GM23338 (cell line): ENCODE results near the gene CDH23. TPM values are rescaled to one million over a fixed set of nuclear protein-coding genes. Genes with fewer than 3 reads are reported as not detected.

ENCODE experiments used
- ATAC-seq: fragments of 200-7000 bp; cut with Tn5 transposase; 3 replicates; pipeline ENCODE4 v1.9.1; 2020
- DNase-seq: peaks from one replicate; pipeline ENCODE4 v3.0.0-alpha.2; 2015; ENCODE audit warnings: low spot score
- H2AFZ ChIP-seq: fragments of 200-600 bp; sonication (generic); 2 replicates; pipeline ENCODE4 v1.8.0; 2016; ENCODE audit warnings: antibody characterized with exemption, mild to moderate bottlenecking, moderate library complexity
- H3F3A ChIP-seq: fragments of 200-600 bp; sonication (generic); replicated peaks from 2 replicates; pipeline ENCODE4 v1.8.0; 2017; ENCODE audit warnings: antibody characterized with exemption, mixed run types, low read depth
- H3K27ac ChIP-seq: fragments of 200-600 bp; sonication (generic); 2 replicates; pipeline ENCODE4 v1.6.1; 2016; ENCODE audit warnings: low read depth
- H3K27me3 ChIP-seq: fragments of 200-600 bp; sonication (generic); 2 replicates; pipeline ENCODE4 v1.8.0; 2016; ENCODE audit warnings: mild to moderate bottlenecking, mixed run types, moderate library complexity; ENCODE audit not compliant: insufficient read depth
- H3K36me3 ChIP-seq: fragments of 200-600 bp; sonication (generic); 2 replicates; pipeline ENCODE4 v1.8.0; 2016; ENCODE audit warnings: mild to moderate bottlenecking; ENCODE audit not compliant: insufficient read depth
- H3K4me1 ChIP-seq: fragments of 200-600 bp; sonication (generic); 2 replicates; pipeline ENCODE4 v1.8.0; 2016; ENCODE audit warnings: mild to moderate bottlenecking, moderate library complexity; ENCODE audit not compliant: insufficient read depth
- H3K4me2 ChIP-seq: fragments of 200-600 bp; sonication (generic); 2 replicates; pipeline ENCODE4 v1.7.1; 2017; ENCODE audit warnings: mixed run types
- H3K4me3 ChIP-seq: fragments of 200-600 bp; sonication (generic); 2 replicates; pipeline ENCODE4 v1.6.1; 2016; ENCODE audit warnings: mixed run types
- H3K79me2 ChIP-seq: fragments of 200-600 bp; sonication (generic); replicated peaks from 2 replicates; pipeline ENCODE4 v1.8.0; 2017; ENCODE audit warnings: mild to moderate bottlenecking; ENCODE audit not compliant: insufficient read depth
- H3K9me2 ChIP-seq: fragments of 200-600 bp; sonication (generic); 2 replicates; pipeline ENCODE4 v1.8.0; 2017; ENCODE audit not compliant: insufficient read depth
- H4K20me1 ChIP-seq: fragments of 200-600 bp; sonication (generic); replicated peaks from 2 replicates; pipeline ENCODE4 v1.8.0; 2017; ENCODE audit warnings: mild to moderate bottlenecking; ENCODE audit not compliant: insufficient read depth
- H3K27ac Mint-ChIP-seq: 2 replicates; pipeline ENCODE4 v1.8.0; 2020; ENCODE audit warnings: inconsistent platforms, mild to moderate bottlenecking, moderate library complexity, mixed read lengths
- H3K27me3 Mint-ChIP-seq: 3 replicates; pipeline ENCODE4 v1.8.0; 2022; ENCODE audit warnings: low read depth, mild to moderate bottlenecking, moderate library complexity, mixed read lengths, inconsistent platforms; ENCODE audit not compliant: insufficient read depth, poor library complexity
- H3K36me3 Mint-ChIP-seq: 3 replicates; pipeline ENCODE4 v1.8.0; 2021; ENCODE audit warnings: low read depth, mild to moderate bottlenecking, inconsistent platforms, moderate library complexity, mixed read lengths
- H3K4me1 Mint-ChIP-seq: 3 replicates; pipeline ENCODE4 v1.8.0; 2020; ENCODE audit warnings: mild to moderate bottlenecking, inconsistent platforms, mixed read lengths
- H3K4me3 Mint-ChIP-seq: 3 replicates; pipeline ENCODE4 v1.8.0; 2021; ENCODE audit warnings: moderate library complexity, mild to moderate bottlenecking, inconsistent platforms, mixed read lengths
- H3K9me3 Mint-ChIP-seq: 3 replicates; pipeline ENCODE4 v1.8.0; 2020; ENCODE audit warnings: moderate library complexity, mild to moderate bottlenecking, inconsistent platforms, mixed read lengths
- CREB1 ChIP-seq: fragments of 250-450 bp; sonication (Bioruptor Pico); IDR thresholded peaks from 2 replicates; pipeline ENCODE4 v1.5.0; 2020; ENCODE audit warnings: low read depth, mild to moderate bottlenecking, moderate library complexity
- EZH2 ChIP-seq: fragments of 200-600 bp; sonication (generic); IDR thresholded peaks from one replicate; pipeline ENCODE4 v1.8.0; 2017; ENCODE audit warnings: antibody characterized with exemption, mild to moderate bottlenecking, low read depth; ENCODE audit not compliant: unreplicated experiment
- JUNB ChIP-seq: IDR thresholded peaks from one replicate; pipeline ENCODE4 v1.6.1; 2016; ENCODE audit warnings: antibody characterized with exemption; ENCODE audit not compliant: unreplicated experiment
- STAT1 ChIP-seq: IDR thresholded peaks from one replicate; pipeline ENCODE4 v1.6.1; 2016; ENCODE audit warnings: antibody characterized with exemption; ENCODE audit not compliant: unreplicated experiment
- ZNF331 ChIP-seq: fragments of 250-450 bp; sonication (Bioruptor Pico); IDR thresholded peaks from 2 replicates; pipeline ENCODE4 v1.5.0; 2020; ENCODE audit warnings: low read depth, mild to moderate bottlenecking, moderate library complexity
- polyA plus RNA-seq: library from polyadenylated mRNA; unstranded; fragments of >200 nt; fragmentation: Nextera tagmentation; extraction: Ambion mirVana; gene quantifications from 2 replicates; pipeline ENCODE4 v1.2.1, GENCODE V29; 2016
- total RNA-seq: library from RNA; depleted of rRNA; stranded (reverse); fragments of >200 nt; shearing (Covaris generic); gene quantifications from 2 replicates; pipeline ENCODE4 v1.2.3, GENCODE V29; 2014
- TF ChIP-seq, protein P1 (sequence below): fragments of 250-450 bp; sonication (Bioruptor Pico); IDR thresholded peaks from 2 replicates; pipeline ENCODE4 v1.5.0; 2020; ENCODE audit warnings: mild to moderate bottlenecking, moderate library complexity
- TF ChIP-seq, protein P2 (sequence below), 2 experiments: fragments of 200-600 bp in 1 of 2; sonication (generic) in 1 of 2; conservative IDR thresholded peaks; 2 replicates each; pipeline versions ENCODE4 v1.5.1 to v1.6.1; 2016 to 2017; ENCODE audit warnings: antibody characterized with exemption in 2 of 2, low read depth in 2 of 2, mild to moderate bottlenecking in 2 of 2, moderate library complexity in 1 of 2

The CDH23 gene
- total and polyA plus RNA-seq, 2 experiments from 2014 or later: 0.95 to 4.3 TPM

- TF ChIP-seq, protein P1, sequence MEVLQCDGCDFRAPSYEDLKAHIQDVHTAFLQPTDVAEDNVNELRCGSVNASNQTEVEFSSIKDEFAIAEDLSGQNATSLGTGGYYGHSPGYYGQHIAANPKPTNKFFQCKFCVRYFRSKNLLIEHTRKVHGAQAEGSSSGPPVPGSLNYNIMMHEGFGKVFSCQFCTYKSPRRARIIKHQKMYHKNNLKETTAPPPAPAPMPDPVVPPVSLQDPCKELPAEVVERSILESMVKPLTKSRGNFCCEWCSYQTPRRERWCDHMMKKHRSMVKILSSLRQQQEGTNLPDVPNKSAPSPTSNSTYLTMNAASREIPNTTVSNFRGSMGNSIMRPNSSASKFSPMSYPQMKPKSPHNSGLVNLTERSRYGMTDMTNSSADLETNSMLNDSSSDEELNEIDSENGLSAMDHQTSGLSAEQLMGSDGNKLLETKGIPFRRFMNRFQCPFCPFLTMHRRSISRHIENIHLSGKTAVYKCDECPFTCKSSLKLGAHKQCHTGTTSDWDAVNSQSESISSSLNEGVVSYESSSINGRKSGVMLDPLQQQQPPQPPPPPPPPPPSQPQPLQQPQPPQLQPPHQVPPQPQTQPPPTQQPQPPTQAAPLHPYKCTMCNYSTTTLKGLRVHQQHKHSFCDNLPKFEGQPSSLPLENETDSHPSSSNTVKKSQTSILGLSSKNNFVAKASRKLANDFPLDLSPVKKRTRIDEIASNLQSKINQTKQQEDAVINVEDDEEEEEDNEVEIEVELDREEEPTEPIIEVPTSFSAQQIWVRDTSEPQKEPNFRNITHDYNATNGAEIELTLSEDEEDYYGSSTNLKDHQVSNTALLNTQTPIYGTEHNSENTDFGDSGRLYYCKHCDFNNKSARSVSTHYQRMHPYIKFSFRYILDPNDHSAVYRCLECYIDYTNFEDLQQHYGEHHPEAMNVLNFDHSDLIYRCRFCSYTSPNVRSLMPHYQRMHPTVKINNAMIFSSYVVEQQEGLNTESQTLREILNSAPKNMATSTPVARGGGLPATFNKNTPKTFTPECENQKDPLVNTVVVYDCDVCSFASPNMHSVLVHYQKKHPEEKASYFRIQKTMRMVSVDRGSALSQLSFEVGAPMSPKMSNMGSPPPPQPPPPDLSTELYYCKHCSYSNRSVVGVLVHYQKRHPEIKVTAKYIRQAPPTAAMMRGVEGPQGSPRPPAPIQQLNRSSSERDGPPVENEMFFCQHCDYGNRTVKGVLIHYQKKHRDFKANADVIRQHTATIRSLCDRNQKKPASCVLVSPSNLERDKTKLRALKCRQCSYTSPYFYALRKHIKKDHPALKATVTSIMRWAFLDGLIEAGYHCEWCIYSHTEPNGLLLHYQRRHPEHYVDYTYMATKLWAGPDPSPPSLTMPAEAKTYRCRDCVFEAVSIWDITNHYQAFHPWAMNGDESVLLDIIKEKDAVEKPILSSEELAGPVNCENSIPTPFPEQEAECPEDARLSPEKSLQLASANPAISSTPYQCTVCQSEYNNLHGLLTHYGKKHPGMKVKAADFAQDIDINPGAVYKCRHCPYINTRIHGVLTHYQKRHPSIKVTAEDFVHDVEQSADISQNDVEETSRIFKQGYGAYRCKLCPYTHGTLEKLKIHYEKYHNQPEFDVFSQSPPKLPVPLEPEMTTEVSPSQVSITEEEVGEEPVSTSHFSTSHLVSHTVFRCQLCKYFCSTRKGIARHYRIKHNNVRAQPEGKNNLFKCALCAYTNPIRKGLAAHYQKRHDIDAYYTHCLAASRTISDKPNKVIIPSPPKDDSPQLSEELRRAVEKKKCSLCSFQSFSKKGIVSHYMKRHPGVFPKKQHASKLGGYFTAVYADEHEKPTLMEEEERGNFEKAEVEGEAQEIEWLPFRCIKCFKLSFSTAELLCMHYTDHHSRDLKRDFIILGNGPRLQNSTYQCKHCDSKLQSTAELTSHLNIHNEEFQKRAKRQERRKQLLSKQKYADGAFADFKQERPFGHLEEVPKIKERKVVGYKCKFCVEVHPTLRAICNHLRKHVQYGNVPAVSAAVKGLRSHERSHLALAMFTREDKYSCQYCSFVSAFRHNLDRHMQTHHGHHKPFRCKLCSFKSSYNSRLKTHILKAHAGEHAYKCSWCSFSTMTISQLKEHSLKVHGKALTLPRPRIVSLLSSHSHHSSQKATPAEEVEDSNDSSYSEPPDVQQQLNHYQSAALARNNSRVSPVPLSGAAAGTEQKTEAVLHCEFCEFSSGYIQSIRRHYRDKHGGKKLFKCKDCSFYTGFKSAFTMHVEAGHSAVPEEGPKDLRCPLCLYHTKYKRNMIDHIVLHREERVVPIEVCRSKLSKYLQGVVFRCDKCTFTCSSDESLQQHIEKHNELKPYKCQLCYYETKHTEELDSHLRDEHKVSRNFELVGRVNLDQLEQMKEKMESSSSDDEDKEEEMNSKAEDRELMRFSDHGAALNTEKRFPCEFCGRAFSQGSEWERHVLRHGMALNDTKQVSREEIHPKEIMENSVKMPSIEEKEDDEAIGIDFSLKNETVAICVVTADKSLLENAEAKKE (CRISPR knock-in tag): no peak
- TF ChIP-seq EZH2: no peak
- no peak for TF ChIP-seq JUNB
- TF ChIP-seq, protein P2, sequence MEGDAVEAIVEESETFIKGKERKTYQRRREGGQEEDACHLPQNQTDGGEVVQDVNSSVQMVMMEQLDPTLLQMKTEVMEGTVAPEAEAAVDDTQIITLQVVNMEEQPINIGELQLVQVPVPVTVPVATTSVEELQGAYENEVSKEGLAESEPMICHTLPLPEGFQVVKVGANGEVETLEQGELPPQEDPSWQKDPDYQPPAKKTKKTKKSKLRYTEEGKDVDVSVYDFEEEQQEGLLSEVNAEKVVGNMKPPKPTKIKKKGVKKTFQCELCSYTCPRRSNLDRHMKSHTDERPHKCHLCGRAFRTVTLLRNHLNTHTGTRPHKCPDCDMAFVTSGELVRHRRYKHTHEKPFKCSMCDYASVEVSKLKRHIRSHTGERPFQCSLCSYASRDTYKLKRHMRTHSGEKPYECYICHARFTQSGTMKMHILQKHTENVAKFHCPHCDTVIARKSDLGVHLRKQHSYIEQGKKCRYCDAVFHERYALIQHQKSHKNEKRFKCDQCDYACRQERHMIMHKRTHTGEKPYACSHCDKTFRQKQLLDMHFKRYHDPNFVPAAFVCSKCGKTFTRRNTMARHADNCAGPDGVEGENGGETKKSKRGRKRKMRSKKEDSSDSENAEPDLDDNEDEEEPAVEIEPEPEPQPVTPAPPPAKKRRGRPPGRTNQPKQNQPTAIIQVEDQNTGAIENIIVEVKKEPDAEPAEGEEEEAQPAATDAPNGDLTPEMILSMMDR (conservative IDR thresholded peaks at IDR 0.05; ENCODE audit: low read depth in 2 of 2): no peak
- no peak for TF ChIP-seq ZNF331 (CRISPR knock-in tag)
- TF ChIP-seq CREB1 (CRISPR knock-in tag): no peak
Measured at GRCh38 chr10:71390921-71391690, 5.6 kb upstream of the CDH23 start (continued).

DNA sequence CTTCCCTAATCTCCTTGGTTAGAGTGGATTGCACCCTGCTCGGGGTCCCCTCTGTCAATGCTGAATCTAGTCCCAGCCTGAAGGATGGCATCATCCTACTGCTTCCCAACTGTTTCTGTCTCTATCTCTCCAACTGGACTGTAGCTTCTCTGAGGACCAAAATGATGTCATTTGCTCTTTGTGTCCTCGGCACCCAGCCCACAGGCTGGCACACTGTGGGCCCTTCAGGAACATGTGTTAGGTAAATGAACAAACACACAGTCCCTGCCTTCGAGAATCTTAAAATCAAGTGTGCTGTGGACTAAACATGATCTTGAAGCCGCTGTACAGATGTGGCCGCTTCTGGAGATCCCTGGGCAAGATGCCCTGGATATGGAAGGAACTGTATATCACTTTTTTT is 5.0 kb upstream of the CDH23 start:
- no peak overlapping the region for H2AFZ ChIP-seq
- H4K20me1 ChIP-seq: no peaks in the 10 kb centered on the region
- peaks cover 19% of the 10 kb centered on the region for H3K27me3 Mint-ChIP-seq
- H3K36me3 Mint-ChIP-seq: no peaks in the 10 kb centered on the region
- no peak for DNase-seq
- H3K27ac Mint-ChIP-seq: no peak overlapping the region
- no peaks in the 10 kb centered on the region for H3K9me2 ChIP-seq
- H3K27me3 ChIP-seq: peaks cover 11% of the 10 kb centered on the region; the same call in 1 of the 2 replicates
- no peaks in the 10 kb centered on the region for H3K9me3 Mint-ChIP-seq
- H3K4me3 ChIP-seq: no peak overlapping the region
- no peak overlapping the region for H3K27ac ChIP-seq
- H3K4me1 Mint-ChIP-seq: peaks cover 7% of the 10 kb centered on the region
- no peak for ATAC-seq
- H3K4me1 ChIP-seq: peaks cover 5% of the 10 kb centered on the region
- no peaks in the 10 kb centered on the region for H3K79me2 ChIP-seq
- no peak overlapping the region for H3K4me3 Mint-ChIP-seq
- no peaks in the 10 kb centered on the region for H3K36me3 ChIP-seq
- H3K4me2 ChIP-seq: no peak overlapping the region
- H3F3A ChIP-seq: 0 out of 2 replicates have a peak, but pooled peaks cover 3% of the 10 kb centered on the region
- TF ChIP-seq, protein P1 (CRISPR knock-in tag): no peak
- no peak for TF ChIP-seq STAT1
